ENCODE data around the gene SLC2A8. TPM values are rescaled to one million over a fixed set of nuclear protein-coding genes. Genes with fewer than 3 reads are reported as not detected.

SLC2A8 gene
- total RNA-seq, 1 experiment from 2014 or later: 16.8 TPM

- intact Hi-C loops (cut with micrococcal nuclease): no loop called here
- no TSS peak for BruUV-seq (replicated peaks)
- no peaks in the 10 kb centered on the region for H3K27me3 ChIP-seq (ENCODE audit: insufficient read depth, low read length)
- POLR2A ChIA-PET: no interaction called here
- RAD21 ChIA-PET (ENCODE audit: low non-redundant PET in 1 of 2, low total read pairs in 2 of 2, uncharacterized antibody in 2 of 2, unreplicated experiment in 2 of 2): no interaction called here
- H3K4me1 ChIP-seq (ENCODE audit: control insufficient read depth in 1 of 2, insufficient read depth in 2 of 2, low read length in 2 of 2): peaks cover 0 to 7% of the 10 kb centered on the region in 2 experiments; a peak in 1 of 4 replicates
- H3K27ac ChIP-seq (ENCODE audit: low read depth, low read length): no peak overlapping the region
- no peak overlapping the region for H3K9ac ChIP-seq (ENCODE audit: low read length)
- ATAC-seq: no peak
- H3K4me3 ChIP-seq (replicated peaks in 1 of 2; ENCODE audit: low read depth in 1 of 2, low read length in 2 of 2): no peak overlapping the region
- H3K36me3 ChIP-seq (ENCODE audit: control insufficient read depth in 1 of 2, insufficient read depth in 2 of 2, low read length in 2 of 2): peaks cover 2 to 5% of the 10 kb centered on the region in 2 experiments; a peak in 1 of 4 replicates
- H3K9me3 ChIP-seq (ENCODE audit: control insufficient read depth in 1 of 2, insufficient read depth in 1 of 2, low read depth in 1 of 2, low read length in 2 of 2): no peaks in the 10 kb centered on the region
- H3K4me2 ChIP-seq (ENCODE audit: low read length): no peak overlapping the region
- no peaks in the 10 kb centered on the region for H3K79me2 ChIP-seq (ENCODE audit: insufficient read depth, low read length)
- no peak overlapping the region for H2AFZ ChIP-seq (ENCODE audit: low read depth, low read length, poor library complexity, severe bottlenecking)
- no peaks in the 10 kb centered on the region for H4K20me1 ChIP-seq (ENCODE audit: insufficient read depth)
- DNase-seq (ENCODE audit: low read depth, low spot score): no peak
- CTCF ChIA-PET: interaction anchor here (0.5 kb wide), 1 partner anchor 179 kb away, joined by 4 read pairs; no protein-coding TSS in a partner anchor
- TF ChIP-seq ZNF274 (IDR thresholded peaks at IDR 0.05; ENCODE audit: low read depth, low read length): no peak
- TF ChIP-seq CEBPB (IDR thresholded peaks at IDR 0.05; ENCODE audit: low read depth): no peak
- TF ChIP-seq, protein P1, sequence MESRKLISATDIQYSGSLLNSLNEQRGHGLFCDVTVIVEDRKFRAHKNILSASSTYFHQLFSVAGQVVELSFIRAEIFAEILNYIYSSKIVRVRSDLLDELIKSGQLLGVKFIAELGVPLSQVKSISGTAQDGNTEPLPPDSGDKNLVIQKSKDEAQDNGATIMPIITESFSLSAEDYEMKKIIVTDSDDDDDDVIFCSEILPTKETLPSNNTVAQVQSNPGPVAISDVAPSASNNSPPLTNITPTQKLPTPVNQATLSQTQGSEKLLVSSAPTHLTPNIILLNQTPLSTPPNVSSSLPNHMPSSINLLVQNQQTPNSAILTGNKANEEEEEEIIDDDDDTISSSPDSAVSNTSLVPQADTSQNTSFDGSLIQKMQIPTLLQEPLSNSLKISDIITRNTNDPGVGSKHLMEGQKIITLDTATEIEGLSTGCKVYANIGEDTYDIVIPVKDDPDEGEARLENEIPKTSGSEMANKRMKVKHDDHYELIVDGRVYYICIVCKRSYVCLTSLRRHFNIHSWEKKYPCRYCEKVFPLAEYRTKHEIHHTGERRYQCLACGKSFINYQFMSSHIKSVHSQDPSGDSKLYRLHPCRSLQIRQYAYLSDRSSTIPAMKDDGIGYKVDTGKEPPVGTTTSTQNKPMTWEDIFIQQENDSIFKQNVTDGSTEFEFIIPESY (IDR thresholded peaks at IDR 0.05; ENCODE audit: extremely low read depth, insufficient replicate concordance, low read length): no peak
- no peaks in the 10 kb centered on the region for H3K9me2 ChIP-seq (ENCODE audit: insufficient read depth)
Measured at GRCh38 chr9:127403507-127404192, 6.7 kb downstream of the SLC2A8 start.

GRCh38 chr9:127404631-127405030 lies 7.7 kb downstream of the SLC2A8 start:
- CTCF ChIA-PET: no interaction called here
- no peaks in the 10 kb centered on the region for H3K9me2 ChIP-seq (ENCODE audit: insufficient read depth)

More at GRCh38 chr9:127404631-127405030, 7.7 kb downstream of the SLC2A8 start:
- Histone ChIP-seq H2AFZ (ENCODE audit: low read depth, low read length, poor library complexity, severe bottlenecking) (no peak overlapping the region), H3K9me3 (ENCODE audit: control insufficient read depth in 1 of 2, insufficient read depth in 1 of 2, low read depth in 1 of 2, low read length in 2 of 2) (no peaks in the 10 kb centered on the region), H4K20me1 (ENCODE audit: insufficient read depth) (no peaks in the 10 kb centered on the region), H3K4me2 (ENCODE audit: low read length) (no peak overlapping the region), H3K79me2 (ENCODE audit: insufficient read depth, low read length) (no peaks in the 10 kb centered on the region), H3K4me3 (replicated peaks in 1 of 2; ENCODE audit: low read depth in 1 of 2, low read length in 2 of 2) (no peak overlapping the region), H3K36me3 (ENCODE audit: control insufficient read depth in 1 of 2, insufficient read depth in 2 of 2, low read length in 2 of 2) (peaks cover 2 to 5% of the 10 kb centered on the region in 2 experiments; a peak in 1 of 4 replicates), H3K27me3 (ENCODE audit: insufficient read depth, low read length) (no peaks in the 10 kb centered on the region), H3K4me1 (ENCODE audit: control insufficient read depth in 1 of 2, insufficient read depth in 2 of 2, low read length in 2 of 2) (peaks cover 0 to 7% of the 10 kb centered on the region in 2 experiments; a peak in 1 of 4 replicates), H3K27ac (ENCODE audit: low read depth, low read length) (no peak overlapping the region), H3K9ac (ENCODE audit: low read length) (no peak overlapping the region)
- intact Hi-C loops (cut with micrococcal nuclease): no loop called here
- ATAC-seq: no peak
- BruUV-seq (replicated peaks): no TSS peak
- ChIA-PET POLR2A (no interaction called here), RAD21 (ENCODE audit: low non-redundant PET in 1 of 2, low total read pairs in 2 of 2, uncharacterized antibody in 2 of 2, unreplicated experiment in 2 of 2) (interaction anchor here in 1 of 2 experiments (1.2 kb wide), 1 partner anchor 180 kb away, joined by 4 read pairs; no protein-coding TSS in a partner anchor)
- no peak for DNase-seq (ENCODE audit: low read depth, low spot score)
- TF ChIP-seq EZH2 (IDR thresholded peaks at IDR 0.05) (no peak), SP1 (IDR thresholded peaks at IDR 0.05; ENCODE audit: low read depth) (no peak), RAD21 (IDR thresholded peaks at IDR 0.05; ENCODE audit: low read depth) (no peak), SIN3A (IDR thresholded peaks at IDR 0.05; ENCODE audit: low read depth) (no peak), ZFX (IDR thresholded peaks at IDR 0.05) (no peak), CBX3 (IDR thresholded peaks at IDR 0.05; ENCODE audit: low read depth) (no peak), TCF7L2 (IDR thresholded peaks at IDR 0.05; ENCODE audit: borderline replicate concordance, extremely low read depth, insufficient read depth, insufficient read length) (no peak), EZH2phosphoT487 (IDR thresholded peaks at IDR 0.05; ENCODE audit: borderline replicate concordance) (no peak), POLR2A (IDR thresholded peaks at IDR 0.05; ENCODE audit: borderline replicate concordance, extremely low read depth, insufficient read depth, insufficient read length) (no peak), ATF3 (IDR thresholded peaks at IDR 0.05) (no peak), CEBPB (IDR thresholded peaks at IDR 0.05; ENCODE audit: low read depth) (no peak)
